Islet of Langerhans (tissue), 1 donor: ENCODE results near the gene SLC31A1.
"Not testable (repeated sequence)": the region's sequence is repeated elsewhere in the genome, so short reads cannot be mapped to it uniquely, and the experiment has no call there.

Source experiments
- FAIRE-seq: peaks from one replicate; lab custom pipeline; 2011; peaks lifted over from hg19 to GRCh38; lab: Jason Lieb, UNC

SLC31A1 gene

GRCh38 chr9:113220467-113221002 is 809 bp upstream of the SLC31A1 start:
- FAIRE-seq, result no peak

- FAIRE-seq, result no peak
Observed at GRCh38 chr9:113221800-113222481, 597 bp downstream of the SLC31A1 start.

- no peak for FAIRE-seq
Observed at GRCh38 chr9:113222482-113222841, 1.1 kb downstream of the SLC31A1 start.

GRCh38 chr9:113223963-113224362 is 2.6 kb downstream of the SLC31A1 start:
- no peak for FAIRE-seq

- FAIRE-seq, result no peak
Observed at GRCh38 chr9:113227436-113227835, 6.1 kb downstream of the SLC31A1 start.

- FAIRE-seq, result no peak
Observed at GRCh38 chr9:113228130-113228665, 6.9 kb downstream of the SLC31A1 start.

GRCh38 chr9:113231701-113232100 is 10.4 kb downstream of the SLC31A1 start:
- FAIRE-seq, result no peak

- not testable (repeated sequence) for FAIRE-seq
Observed at GRCh38 chr9:113235701-113236255, 14.4 kb downstream of the SLC31A1 start.

- no peak for FAIRE-seq
Observed at GRCh38 chr9:113237026-113237425, 15.7 kb downstream of the SLC31A1 start.

- FAIRE-seq, result no peak
Observed at GRCh38 chr9:113238202-113238858, 17.0 kb downstream of the SLC31A1 start.

- FAIRE-seq, result no peak
Observed at GRCh38 chr9:113238859-113239232, 17.5 kb downstream of the SLC31A1 start.

GRCh38 chr9:113241161-113241560 is 19.8 kb downstream of the SLC31A1 start:
- no peak for FAIRE-seq

GRCh38 chr9:113244556-113244955 is 23.2 kb downstream of the SLC31A1 start:
- FAIRE-seq, result no peak

GRCh38 chr9:113245894-113246293 is 24.6 kb downstream of the SLC31A1 start:
- FAIRE-seq, result no peak

GRCh38 chr9:113246928-113247327 is 25.6 kb downstream of the SLC31A1 start:
- no peak for FAIRE-seq

- FAIRE-seq, result no peak
Observed at GRCh38 chr9:113247640-113248039, 26.3 kb downstream of the SLC31A1 start.

- not testable (repeated sequence) for FAIRE-seq
Observed at GRCh38 chr9:113249661-113250060, 28.3 kb downstream of the SLC31A1 start.

- no peak for FAIRE-seq
Observed at GRCh38 chr9:113250807-113251206, 29.5 kb downstream of the SLC31A1 start.

GRCh38 chr9:113254991-113255390 is 33.6 kb downstream of the SLC31A1 start:
- FAIRE-seq, result no peak

GRCh38 chr9:113255438-113255837 is 34.1 kb downstream of the SLC31A1 start:
- FAIRE-seq, result no peak

GRCh38 chr9:113257863-113258262 is 36.5 kb downstream of the SLC31A1 start:
- no peak for FAIRE-seq

- no peak for FAIRE-seq
Observed at GRCh38 chr9:113258282-113258681, 36.9 kb downstream of the SLC31A1 start.
